ENCODE data around the gene SHC3.
A peak's percentile ranks its signal among the peaks of the same experiment; 100 is the strongest.

SHC3 gene

DNA sequence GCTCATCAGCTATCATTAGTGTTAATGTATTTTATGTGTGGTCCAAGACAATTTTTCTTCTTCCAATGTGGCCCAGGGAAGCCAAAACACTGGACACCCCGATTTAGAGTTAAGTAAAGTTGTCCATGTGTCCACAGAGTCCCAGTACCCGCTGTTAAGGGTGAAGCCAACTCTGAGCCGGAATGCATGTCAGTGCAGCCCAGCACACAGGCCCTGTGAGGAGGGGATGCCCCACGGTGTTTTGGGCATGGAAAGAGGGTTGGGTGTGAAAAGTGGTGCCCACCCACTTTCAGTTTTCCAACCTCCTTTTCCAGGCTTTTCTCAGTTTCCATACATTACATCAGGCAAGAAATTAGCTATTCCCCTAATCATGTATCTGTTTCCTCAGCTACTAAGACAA, 24.4 kb downstream of the SHC3 start:
- no peak for DNase-seq (ENCODE audit: low read depth)

GRCh38 chr9:89153232-89154017, 25.2 kb downstream of the SHC3 start:
- no peak for DNase-seq (ENCODE audit: low read depth)

GRCh38 chr9:89149726-89150125, 28.9 kb downstream of the SHC3 start:
- DNase-seq (ENCODE audit: low read depth) = no peak

- DNase-seq (ENCODE audit: low read depth) = no peak
These were observed 33.5 kb downstream of the SHC3 start for GRCh38 chr9:89145097-89145496.

GRCh38 chr9:89144238-89144637, 34.4 kb downstream of the SHC3 start:
- DNase-seq (ENCODE audit: low read depth) = no peak

- DNase-seq (ENCODE audit: low read depth) = no peak
These were observed 35.4 kb downstream of the SHC3 start for GRCh38 chr9:89143266-89143665.

DNA sequence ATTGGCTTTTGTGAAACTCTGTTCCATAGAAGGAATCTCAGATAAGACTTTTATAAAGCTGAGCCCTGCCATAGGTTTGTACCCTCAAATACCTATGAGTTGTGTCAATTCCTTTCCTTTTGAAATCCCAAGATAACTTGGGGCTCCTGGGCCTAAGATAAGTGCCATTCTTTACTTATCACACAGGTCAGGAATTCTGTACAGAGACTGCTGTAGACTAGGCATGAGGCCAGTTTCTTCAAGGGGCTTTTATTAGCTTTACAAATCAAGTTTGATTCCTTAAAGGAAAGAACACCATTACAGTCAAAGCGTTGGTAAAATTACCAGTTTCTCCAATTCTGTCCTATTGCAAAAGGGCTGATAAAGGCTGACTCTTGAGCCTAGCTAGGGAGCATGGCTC, 39.2 kb downstream of the SHC3 start:
- DNase-seq (ENCODE audit: low read depth) = no peak

GRCh38 chr9:89138463-89139390, 39.9 kb downstream of the SHC3 start:
- DNase-seq (ENCODE audit: low read depth) = no peak

DNA sequence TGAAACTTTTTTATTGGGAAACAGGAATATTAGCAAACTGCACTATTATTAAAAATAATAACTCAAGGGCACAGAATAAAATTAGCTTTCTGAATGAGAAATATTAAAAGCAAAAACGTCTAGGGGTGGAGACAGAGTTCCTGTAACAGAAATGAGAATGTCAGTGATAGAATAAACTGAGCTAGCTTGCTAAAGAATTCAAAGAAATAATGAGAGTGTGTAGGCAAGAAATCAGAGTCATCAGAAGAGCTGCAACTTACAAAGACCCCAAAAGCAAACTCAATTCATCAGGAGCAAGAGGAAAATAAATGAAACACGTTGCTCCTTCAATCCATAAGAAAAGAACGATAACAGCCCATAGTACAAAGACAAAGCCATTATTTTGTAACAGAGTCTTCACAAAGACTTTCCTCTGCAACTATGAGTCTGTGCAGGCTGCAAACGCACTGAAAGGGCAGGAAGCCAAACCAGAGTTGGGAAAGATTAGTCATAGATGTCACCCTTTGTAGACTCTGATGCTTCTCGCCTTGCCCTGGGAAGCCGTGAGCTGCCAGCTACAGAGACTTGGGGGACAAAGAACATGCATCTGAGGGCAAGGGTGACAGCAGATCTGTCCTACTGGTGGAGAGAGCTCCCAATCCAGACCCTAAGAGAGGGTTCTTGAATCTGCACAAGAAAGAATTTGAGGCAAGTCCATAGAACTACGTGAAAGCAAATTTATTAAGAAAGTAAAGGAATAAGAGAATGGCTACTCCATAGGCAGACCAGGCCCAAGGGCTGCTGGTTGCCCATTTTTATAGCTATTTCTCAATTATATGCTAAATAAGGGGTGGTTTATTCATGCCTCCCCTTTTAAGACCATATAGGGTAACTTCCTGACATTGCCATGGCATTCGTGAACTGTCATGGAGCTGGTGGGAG, 40.8 kb downstream of the SHC3 start:
- DNase-seq (ENCODE audit: low read depth) = peak; percentile 70

DNA sequence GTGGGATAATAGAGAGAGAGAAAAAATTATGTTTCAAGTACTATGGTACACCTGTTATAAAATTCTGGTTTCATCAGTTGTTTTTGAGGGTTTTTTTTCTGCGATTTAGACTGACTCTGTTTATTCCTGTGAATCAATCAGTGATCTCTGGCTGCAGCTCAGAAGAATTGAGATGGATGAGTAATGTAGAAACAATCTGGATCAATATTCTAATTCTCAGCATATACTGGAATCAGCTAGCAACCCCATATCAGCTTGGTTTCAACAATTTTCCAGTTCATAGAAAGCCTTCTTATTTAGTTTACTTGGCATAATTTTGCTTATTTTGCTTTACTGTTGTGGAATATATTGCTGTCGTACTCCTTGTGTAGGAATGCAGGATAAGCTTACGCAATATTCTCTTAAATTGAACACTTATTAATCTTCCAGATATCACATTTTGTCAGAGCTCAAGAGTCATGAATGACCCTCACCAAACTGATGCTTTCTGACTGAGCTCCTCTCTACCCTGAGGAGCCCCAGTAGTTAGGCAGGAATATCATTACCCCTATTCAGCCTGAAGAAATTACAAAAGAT, 42.9 kb downstream of the SHC3 start:
- no peak for DNase-seq (ENCODE audit: low read depth)

- no peak for DNase-seq (ENCODE audit: low read depth)
These were observed 43.9 kb downstream of the SHC3 start for GRCh38 chr9:89134709-89135108.

DNA sequence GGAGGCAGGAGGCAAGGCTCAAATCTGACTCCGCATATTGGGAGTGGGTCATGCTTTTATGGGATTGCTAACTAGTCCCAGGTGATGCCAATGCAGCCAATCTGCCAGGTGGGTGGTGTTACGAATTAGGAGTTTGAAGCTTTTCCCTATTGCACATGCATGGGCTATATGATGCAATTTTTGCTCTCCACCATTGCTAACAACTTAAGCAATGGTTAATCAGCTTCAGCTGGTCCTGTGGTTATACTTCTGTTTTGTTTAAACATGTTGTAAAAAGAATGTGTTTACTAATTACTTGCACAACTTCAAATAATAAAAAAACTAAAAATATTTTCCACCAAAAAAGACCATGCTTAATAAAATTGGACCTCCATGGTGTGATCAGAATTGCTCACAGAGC, 55.7 kb downstream of the SHC3 start:
- DNase-seq (ENCODE audit: low read depth) = peak; percentile 49

GRCh38 chr9:89120704-89121103, 57.9 kb downstream of the SHC3 start:
- DNase-seq (ENCODE audit: low read depth) = no peak

- no peak for DNase-seq (ENCODE audit: low read depth)
These were observed 61.8 kb downstream of the SHC3 start for GRCh38 chr9:89116805-89117192.

- no peak for DNase-seq (ENCODE audit: low read depth)
These were observed 62.4 kb downstream of the SHC3 start for GRCh38 chr9:89116064-89116804.

DNA sequence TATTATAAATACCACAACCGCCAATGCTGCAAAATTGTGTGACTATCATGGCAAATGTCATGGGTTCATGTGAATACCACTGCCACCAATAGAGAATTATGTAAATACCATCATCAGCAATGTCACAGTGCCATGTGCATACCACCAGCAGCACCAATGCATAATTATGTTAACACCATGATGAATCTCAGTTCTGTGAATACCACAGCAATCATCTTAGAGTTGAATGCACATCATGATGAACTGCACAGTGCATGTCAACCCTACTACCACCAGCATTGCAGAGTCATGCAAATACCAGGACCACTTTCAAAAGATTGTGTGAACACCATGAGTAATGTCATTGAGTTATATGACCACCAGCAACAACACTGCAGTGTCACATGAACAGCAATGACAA, 63.2 kb downstream of the SHC3 start:
- no peak for DNase-seq (ENCODE audit: low read depth)

DNA sequence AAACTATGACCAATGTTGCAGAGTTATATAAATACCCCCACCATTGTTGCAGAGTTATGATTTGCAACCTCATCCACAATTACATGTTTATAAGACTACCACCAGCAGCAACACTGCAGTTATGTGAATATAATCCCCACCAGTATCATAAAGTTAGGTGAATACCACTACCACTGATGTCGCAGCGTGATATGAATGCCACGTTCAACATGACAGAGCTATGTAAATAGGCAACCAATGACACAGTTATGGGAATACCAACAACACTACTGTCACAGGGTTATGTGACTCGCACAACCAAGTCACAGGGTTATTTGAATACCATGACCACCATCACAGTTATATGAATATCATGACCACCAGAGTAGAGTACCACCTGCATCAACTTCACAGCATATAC, 63.9 kb downstream of the SHC3 start:
- DNase-seq (ENCODE audit: low read depth) = no peak

- DNase-seq (ENCODE audit: low read depth) = no peak
These were observed 64.8 kb downstream of the SHC3 start for GRCh38 chr9:89113851-89114250.

DNA sequence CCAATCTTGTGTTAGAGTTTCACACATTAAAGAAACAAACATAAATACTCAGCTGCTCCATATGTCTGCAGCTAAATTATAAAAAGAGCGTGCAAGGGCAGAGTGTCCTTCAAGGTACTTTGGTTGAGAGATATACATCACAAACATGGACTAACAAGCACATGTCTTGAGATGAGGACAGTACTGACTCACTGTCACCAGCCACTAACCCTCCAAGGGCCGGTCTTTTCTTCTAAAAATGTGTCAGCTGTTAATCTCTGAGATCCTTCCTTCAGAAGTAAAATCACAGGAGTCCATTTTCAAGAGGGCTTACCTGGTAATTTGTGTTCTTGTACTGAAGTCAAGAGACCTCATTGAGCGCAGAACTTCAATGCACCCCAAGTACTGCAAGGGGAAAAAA, 66.4 kb downstream of the SHC3 start:
- no peak for DNase-seq (ENCODE audit: low read depth)

DNA sequence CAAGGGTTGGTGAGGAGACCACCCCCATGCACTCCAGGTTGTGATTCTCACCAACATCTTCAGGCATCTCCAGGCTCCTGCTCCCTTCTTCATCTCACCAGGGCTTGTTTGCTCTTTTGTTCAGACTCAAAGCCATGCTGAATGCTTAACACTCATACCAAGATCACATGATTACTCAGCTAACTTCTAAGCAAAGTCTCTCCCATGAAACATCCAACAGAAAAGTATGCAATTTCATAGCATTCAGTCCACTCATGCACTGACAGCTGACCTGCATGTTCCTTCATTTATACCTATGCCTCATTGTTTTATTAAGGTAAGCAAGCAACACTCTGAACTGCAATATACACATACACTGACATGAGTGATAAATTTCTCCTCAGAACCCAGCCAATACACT, 69.0 kb downstream of the SHC3 start:
- DNase-seq (ENCODE audit: low read depth) = no peak

GRCh38 chr9:89107406-89107805, 71.2 kb downstream of the SHC3 start:
- no peak for DNase-seq (ENCODE audit: low read depth)
